OCI-LY1 (cell line): ENCODE data around the gene P3H2.

ENCODE experiments used
- CTCF ChIP-seq: fragments of 200-600 bp; sonication (generic), shearing (Covaris generic); IDR thresholded peaks from 2 replicates; pipeline ENCODE4 v1.5.1; 2017; ENCODE audit warnings: mild to moderate bottlenecking, antibody characterized with exemption, low read length, moderate library complexity, mixed read lengths
- EZH2 ChIP-seq: fragments of 200-600 bp; sonication (generic), shearing (Covaris generic); IDR thresholded peaks from 2 replicates; pipeline ENCODE4 v1.8.0; 2017; ENCODE audit warnings: borderline replicate concordance, mixed run types, mild to moderate bottlenecking, antibody characterized with exemption, low read length, moderate library complexity, mixed read lengths

GRCh38 chr3:189921770-189922169 lies 198.9 kb downstream of the P3H2 start:
- no peak for TF ChIP-seq CTCF
- no peak for TF ChIP-seq EZH2
